H1 (cell line): Measurements from ENCODE around the gene SPTBN1. TPM values are rescaled to one million over a fixed set of nuclear protein-coding genes. Genes with fewer than 3 reads are reported as not detected.

Experiments
- BCL11A ChIP-seq, 2 experiments: IDR thresholded peaks; one replicate each; pipeline ENCODE4 v1.6.1; 2011; ENCODE audit warnings: low read depth in 2 of 2, low read length in 2 of 2, mild to moderate bottlenecking in 2 of 2
- CHD7 ChIP-seq: fragments of 300-600 bp; sonication (generic); IDR thresholded peaks from 2 replicates; pipeline ENCODE4 v1.7.1; 2012; ENCODE audit warnings: low read length, moderate library complexity, mild to moderate bottlenecking, inconsistent platforms; ENCODE audit not compliant: insufficient replicate concordance
- CTCF ChIP-seq, 3 experiments: IDR thresholded peaks; 1 replicate in 2 of 3; 2 replicates in 1 of 3; pipeline versions ENCODE4 v1.5.1 to v1.6.1; 2011; ENCODE audit warnings: low read length in 3 of 3, mild to moderate bottlenecking in 3 of 3, inconsistent platforms in 2 of 3, low read depth in 1 of 3, moderate library complexity in 1 of 3; ENCODE audit not compliant: insufficient read depth in 1 of 3; ENCODE audit errors: control extremely low read depth in 1 of 3
- EGR1 ChIP-seq: IDR thresholded peaks from 2 replicates; pipeline ENCODE4 v1.6.1; 2011; ENCODE audit warnings: low read depth, low read length, borderline replicate concordance
- FOSL1 ChIP-seq: IDR thresholded peaks from 2 replicates; pipeline ENCODE4 v1.6.1; 2011; ENCODE audit warnings: mild to moderate bottlenecking, low read depth, low read length, moderate library complexity; ENCODE audit not compliant: insufficient read depth
- MAX ChIP-seq: IDR thresholded peaks from 2 replicates; pipeline ENCODE4 v1.6.1; 2012; ENCODE audit warnings: inconsistent platforms
- PHF8 ChIP-seq: fragments of 200-600 bp; sonication (generic); conservative IDR thresholded peaks from 2 replicates; pipeline ENCODE4 v1.7.1; 2012; ENCODE audit warnings: low read depth, mild to moderate bottlenecking, inconsistent platforms, low read length, moderate library complexity
- polyA plus RNA-seq, 7 experiments: library from polyadenylated mRNA; depleted of rRNA in 3 of 7; stranded (reverse) in 5 of 7; unstranded in 2 of 7; fragments of >200 nt in 5 of 7; fragments of 200-250 nt in 2 of 7; gene quantifications; 1 replicate in 5 of 7; 2 replicates in 1 of 7; 4 replicates in 1 of 7; pipeline versions ENCODE4 v1.2.1 to v1.2.3, GENCODE V29; 2011 to 2013; ENCODE audit warnings: missing spikeins in 2 of 7, mixed read lengths in 2 of 7
- total RNA-seq: library from RNA; stranded (reverse); fragmentation: NEBNext Ultra II Directional; extraction: Animal tissue kit (Norgen Biotek cat#: 25700); gene quantifications from 2 replicates; pipeline ENCODE4 v1.2.1, GENCODE V29; 2021

Gene SPTBN1
- total and polyA plus RNA-seq, 2 of the 8 experiments (the other 6 are each of a cell fraction or from before 2014, with no cell fraction given) = 31.8 to 180 TPM

- TF ChIP-seq PHF8 = no peak; the same call in 1 of the 2 replicates
- no peak for TF ChIP-seq FOSL1
- no peak for TF ChIP-seq CTCF (IDR thresholded peaks at IDR 0.05; ENCODE audit: control extremely low read depth in 1 of 3, insufficient read depth in 1 of 3, low read depth in 1 of 3, low read length in 3 of 3)
- no peak for TF ChIP-seq MAX
- peak; percentile 43; the same call in 1 of the 2 replicates for TF ChIP-seq EGR1
- TF ChIP-seq BCL11A (IDR thresholded peaks at IDR 0.05; ENCODE audit: low read depth in 2 of 2, low read length in 2 of 2) = no peak
- TF ChIP-seq CHD7 = no peak
Observed at GRCh38 chr2:54456612-54457322, 640 bp downstream of the SPTBN1 start (continued).
